Sigmoid colon (tissue), 7 donors: ENCODE measurements around the gene NR1H3. TPM values are rescaled to one million over a fixed set of nuclear protein-coding genes. Genes with fewer than 3 reads are reported as not detected.

Source experiments
- DNase-seq: peaks from one replicate; pipeline ENCODE4 v3.0.0-alpha.2; 2019
- H3K27ac ChIP-seq, 4 donors: fragments of 200-600 bp; sonication (generic); one replicate each; pipeline ENCODE4 v1.5.1; 2016 to 2019; ENCODE audit warnings: mild to moderate bottlenecking in 1 of 4
- H3K27me3 ChIP-seq, 3 donors: fragments of 200-600 bp; sonication (generic); one replicate each; pipeline ENCODE4 v1.5.1; 2019; ENCODE audit warnings: mild to moderate bottlenecking in 1 of 3
- H3K36me3 ChIP-seq, 4 donors: fragments of 200-600 bp; sonication (generic); one replicate each; pipeline ENCODE4 v1.5.1; 2016 to 2019
- H3K4me1 ChIP-seq, 4 donors: fragments of 200-600 bp; sonication (generic); one replicate each; pipeline ENCODE4 v1.5.1; 2017 to 2019
- H3K4me3 ChIP-seq, 4 donors: fragments of 200-600 bp; sonication (generic); one replicate each; pipeline ENCODE4 v1.5.1; 2017 to 2019; ENCODE audit warnings: mild to moderate bottlenecking in 2 of 4, moderate library complexity in 1 of 4
- H3K9me3 ChIP-seq, 4 donors: fragments of 200-600 bp in 3 of 4; sonication (generic) in 3 of 4; one replicate each; pipeline versions ENCODE4 v1.5.1 to v1.6.1; 2013 to 2019
- EP300 ChIP-seq, 4 donors: sonication (generic); formaldehyde crosslinking; IDR thresholded peaks; one replicate each; pipeline ENCODE4 v1.6.1; 2017; ENCODE audit warnings: antibody characterized with exemption in 4 of 4
- POLR2A ChIP-seq, 2 donors: fragments of 450-650 bp; IDR thresholded peaks; one replicate each; pipeline ENCODE4 v1.6.1; 2016; ENCODE audit warnings: antibody characterized with exemption in 2 of 2, mild to moderate bottlenecking in 2 of 2, moderate library complexity in 2 of 2
- POLR2AphosphoS5 ChIP-seq, 4 donors: sonication (generic); formaldehyde crosslinking; IDR thresholded peaks; one replicate each; pipeline ENCODE4 v1.6.1; 2017; ENCODE audit warnings: antibody characterized with exemption in 4 of 4
- WGBS, 2 donors: extraction: QIAGEN DNeasy Blood & Tissue Kit; methylation state at CpG; one replicate each; pipeline ENCODE4 v1.1.7; 2013; 5-methylcytosine and 5-hydroxymethylcytosine counted together
- intact Hi-C: fragments of 100-400 bp; cut with DNase I; formaldehyde crosslinking; loops from one replicate; pipeline ENCODE4 v1.15.1; 2023
- polyA plus RNA-seq, 3 donors: library from polyadenylated mRNA; stranded (reverse); fragments of 200-250 nt; gene quantifications; one replicate each; pipeline ENCODE4 v1.2.3, GENCODE V29; 2013
- total RNA-seq, 4 donors: library from RNA; depleted of rRNA; stranded (reverse); fragments of >200 nt; gene quantifications; one replicate each; pipeline ENCODE4 v1.1.0, GENCODE V29; 2016
- TF ChIP-seq, protein P1 (sequence below), 4 experiments: fragments of 450-650 bp in 3 of 4; fragments of 200-600 bp in 1 of 4; IDR thresholded peaks; one replicate each; pipeline ENCODE4 v1.5.1; 2016 to 2019; ENCODE audit warnings: antibody characterized with exemption in 4 of 4, mild to moderate bottlenecking in 3 of 4, moderate library complexity in 2 of 4
- donor health status: healthy with polysubstance abuse.
- donor health status: Bipolar disorder and iron deficiency.
- donor health status: healthy.

NR1H3 gene
- total and polyA plus RNA-seq, 7 donors, result 30.3 to 90.1 (median 54.5) TPM

DNA sequence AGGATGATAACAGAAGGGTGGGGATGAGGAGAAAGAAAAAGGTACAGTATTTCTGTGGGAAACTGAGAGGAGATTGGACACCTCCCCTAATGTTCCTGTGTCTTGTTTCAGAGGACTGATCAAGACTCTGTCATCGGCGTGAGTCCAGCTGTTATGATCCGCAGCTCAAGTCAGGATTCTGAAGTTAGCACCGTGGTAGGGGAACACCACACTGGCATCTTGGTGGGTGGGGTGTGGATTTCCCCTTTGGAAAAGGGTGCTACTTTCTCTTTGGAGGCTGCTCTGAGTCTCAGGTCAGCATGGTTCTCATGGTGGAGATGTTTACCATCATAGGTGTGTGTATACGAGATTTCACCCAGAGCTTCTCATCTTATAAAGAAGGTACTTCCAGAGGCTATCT, 37.6 kb downstream of the NR1H3 start:
- no peak overlapping the region for H3K4me3 ChIP-seq
- peaks cover 50 to 98% (median 72%) of the 10 kb centered on the region in 4 donors for H3K36me3 ChIP-seq
- peaks cover 0 to 13% (median 8%) of the 10 kb centered on the region in 4 donors for H3K9me3 ChIP-seq
- 89 to 96% methylated on average over 5 of the region's 5 CpGs for WGBS, 2 donors
- no peak for TF ChIP-seq POLR2A (IDR thresholded peaks at IDR 0.05)
- intact Hi-C loops, result no loop called here
- H3K27ac ChIP-seq, result no peak overlapping the region
- no peak for DNase-seq
- H3K4me1 ChIP-seq, result peaks cover 0 to 6% (median 0%) of the 10 kb centered on the region in 4 donors
- no peaks in the 10 kb centered on the region for H3K27me3 ChIP-seq

DNA sequence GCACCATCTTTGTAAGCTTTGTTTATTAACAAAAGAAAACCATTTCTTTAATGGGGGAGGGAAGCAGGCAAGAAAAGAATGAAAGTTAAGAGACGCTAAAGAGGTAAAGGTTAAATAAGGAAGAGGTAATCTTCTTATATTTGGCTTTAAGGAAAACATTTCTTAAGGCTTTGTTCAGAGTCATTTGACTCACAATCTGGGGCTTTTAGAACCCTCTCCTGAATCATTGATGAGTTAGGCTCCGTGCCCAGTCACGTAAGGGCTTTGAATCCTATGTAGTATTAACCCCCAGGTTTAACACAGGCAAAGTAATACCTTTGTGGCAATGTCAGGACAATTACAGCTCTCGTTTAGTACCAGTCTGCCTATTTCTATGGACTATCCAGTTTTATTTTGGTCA, 38.2 kb downstream of the NR1H3 start:
- intact Hi-C loops, result no loop called here
- 92 to 93% methylated on average over 4 of the region's 4 CpGs for WGBS, 2 donors
- no peak overlapping the region for H3K4me3 ChIP-seq
- no peak overlapping the region for H3K27ac ChIP-seq
- peaks cover 0 to 13% (median 8%) of the 10 kb centered on the region in 4 donors for H3K9me3 ChIP-seq
- no peaks in the 10 kb centered on the region for H3K27me3 ChIP-seq
- TF ChIP-seq, protein P1, sequence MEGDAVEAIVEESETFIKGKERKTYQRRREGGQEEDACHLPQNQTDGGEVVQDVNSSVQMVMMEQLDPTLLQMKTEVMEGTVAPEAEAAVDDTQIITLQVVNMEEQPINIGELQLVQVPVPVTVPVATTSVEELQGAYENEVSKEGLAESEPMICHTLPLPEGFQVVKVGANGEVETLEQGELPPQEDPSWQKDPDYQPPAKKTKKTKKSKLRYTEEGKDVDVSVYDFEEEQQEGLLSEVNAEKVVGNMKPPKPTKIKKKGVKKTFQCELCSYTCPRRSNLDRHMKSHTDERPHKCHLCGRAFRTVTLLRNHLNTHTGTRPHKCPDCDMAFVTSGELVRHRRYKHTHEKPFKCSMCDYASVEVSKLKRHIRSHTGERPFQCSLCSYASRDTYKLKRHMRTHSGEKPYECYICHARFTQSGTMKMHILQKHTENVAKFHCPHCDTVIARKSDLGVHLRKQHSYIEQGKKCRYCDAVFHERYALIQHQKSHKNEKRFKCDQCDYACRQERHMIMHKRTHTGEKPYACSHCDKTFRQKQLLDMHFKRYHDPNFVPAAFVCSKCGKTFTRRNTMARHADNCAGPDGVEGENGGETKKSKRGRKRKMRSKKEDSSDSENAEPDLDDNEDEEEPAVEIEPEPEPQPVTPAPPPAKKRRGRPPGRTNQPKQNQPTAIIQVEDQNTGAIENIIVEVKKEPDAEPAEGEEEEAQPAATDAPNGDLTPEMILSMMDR (IDR thresholded peaks at IDR 0.05), result no peak
- TF ChIP-seq POLR2A (IDR thresholded peaks at IDR 0.05) (no peak), EP300 (IDR thresholded peaks at IDR 0.05) (no peak), POLR2AphosphoS5 (IDR thresholded peaks at IDR 0.05) (no peak)
- DNase-seq, result no peak
- H3K36me3 ChIP-seq, result peaks cover 50 to 98% (median 70%) of the 10 kb centered on the region in 4 donors
- H3K4me1 ChIP-seq, result peaks cover 0 to under 1% (median 0%) of the 10 kb centered on the region in 4 donors

DNA sequence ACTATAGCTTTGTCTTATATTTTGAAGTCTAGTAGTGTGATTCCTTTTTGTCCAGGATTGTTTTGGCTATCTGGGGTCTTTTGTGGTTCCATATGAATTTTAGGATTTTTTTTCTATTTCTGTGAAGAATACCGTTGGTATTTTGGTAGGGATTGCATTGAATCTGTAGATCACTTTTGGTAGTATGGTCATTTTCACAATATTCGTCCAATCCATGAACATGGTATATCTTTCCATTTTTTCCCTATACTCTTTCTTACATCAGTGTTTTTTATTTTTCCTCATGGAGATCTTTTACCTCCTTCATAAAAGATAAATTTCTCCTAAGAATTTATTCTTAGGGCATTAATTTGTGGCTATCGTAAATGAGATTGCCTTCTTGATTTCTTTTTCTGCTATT, 41.3 kb downstream of the NR1H3 start:
- Histone ChIP-seq H3K9me3 (peaks cover 0 to 17% (median 8%) of the 10 kb centered on the region in 4 donors), H3K4me1 (no peaks in the 10 kb centered on the region), H3K36me3 (peaks cover 24 to 98% (median 72%) of the 10 kb centered on the region in 4 donors), H3K27ac (no peak overlapping the region), H3K4me3 (no peak overlapping the region), H3K27me3 (no peaks in the 10 kb centered on the region)
- WGBS, 2 donors, result 97 to 98% methylated on average over 3 of the region's 3 CpGs
- no peak for TF ChIP-seq EP300 (IDR thresholded peaks at IDR 0.05)
- TF ChIP-seq, protein P1 (IDR thresholded peaks at IDR 0.05), result no peak
- TF ChIP-seq POLR2A (IDR thresholded peaks at IDR 0.05), result no peak
- no peak for TF ChIP-seq POLR2AphosphoS5 (IDR thresholded peaks at IDR 0.05)
- no peak for DNase-seq
- intact Hi-C loops, result no loop called here

DNA sequence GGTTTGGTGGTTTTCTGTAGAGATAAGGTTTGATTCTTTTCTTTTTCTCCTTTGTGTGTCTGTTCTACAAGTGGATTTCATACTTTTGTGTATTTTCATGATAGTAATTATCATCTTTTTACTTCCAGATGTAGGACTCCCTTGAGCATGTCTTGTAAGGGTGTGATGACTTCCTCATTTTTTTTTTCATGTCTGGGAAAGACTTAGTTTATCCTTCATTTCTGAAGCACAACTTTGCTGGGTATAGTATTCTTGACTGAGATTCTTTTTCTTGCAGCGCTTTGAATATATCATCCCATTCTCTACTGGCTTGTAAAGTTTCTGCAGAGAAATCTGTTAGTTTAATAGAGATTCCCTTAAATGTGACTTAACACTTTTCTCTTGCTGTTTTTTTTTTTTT, 45.1 kb downstream of the NR1H3 start:
- intact Hi-C loops, result no loop called here
- DNase-seq, result no peak
- H3K4me1 ChIP-seq, result no peaks in the 10 kb centered on the region
- peaks cover 0 to 17% (median 8%) of the 10 kb centered on the region in 4 donors for H3K9me3 ChIP-seq
- WGBS, 2 donors, result 96 to 100% methylated on average over 1 of the region's 1 CpG
- H3K36me3 ChIP-seq, result peaks cover 21 to 100% (median 74%) of the 10 kb centered on the region in 4 donors
- TF ChIP-seq, protein P1 (IDR thresholded peaks at IDR 0.05), result no peak
- TF ChIP-seq POLR2A (IDR thresholded peaks at IDR 0.05), result no peak
- no peak for TF ChIP-seq EP300 (IDR thresholded peaks at IDR 0.05)
- TF ChIP-seq POLR2AphosphoS5 (IDR thresholded peaks at IDR 0.05), result no peak
- no peak overlapping the region for H3K4me3 ChIP-seq
- no peaks in the 10 kb centered on the region for H3K27me3 ChIP-seq
- H3K27ac ChIP-seq, result no peak overlapping the region

DNA sequence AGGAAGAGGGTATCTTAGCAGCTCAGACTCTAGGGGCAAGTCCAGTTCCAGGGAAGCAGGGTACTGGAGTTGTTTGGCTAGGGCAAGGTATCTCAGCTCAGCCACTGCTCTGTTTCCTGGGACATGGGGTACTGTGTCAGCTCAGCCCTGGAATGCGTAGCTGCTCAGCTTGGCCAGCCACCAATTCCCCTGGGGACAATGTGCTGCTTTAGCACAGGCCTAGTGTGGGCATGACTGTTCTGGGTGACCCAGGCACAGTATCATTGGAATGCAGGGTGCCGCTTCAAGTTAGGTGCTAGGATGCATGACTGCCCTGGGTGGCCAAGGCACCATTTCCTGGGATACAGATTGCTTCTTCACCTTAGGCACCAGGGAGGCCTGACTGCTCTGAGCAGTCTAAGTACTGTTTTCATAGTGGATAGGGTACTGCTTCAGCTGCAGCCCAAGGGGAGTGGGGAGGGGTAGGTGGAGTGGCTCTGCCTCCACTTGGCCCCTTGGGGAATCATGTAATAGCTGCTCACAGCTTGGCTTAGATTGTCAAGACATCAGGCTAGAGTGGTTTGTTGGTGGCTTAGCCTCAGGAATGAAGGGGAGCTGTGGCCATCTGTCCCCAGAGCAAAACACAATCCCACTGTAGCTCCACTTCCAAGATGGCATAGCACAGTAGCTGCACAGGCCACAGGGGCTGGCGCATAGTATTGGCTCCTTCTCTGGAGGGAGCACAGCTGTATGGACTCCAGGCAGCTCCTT, 48.1 kb downstream of the NR1H3 start:
- no peak overlapping the region for H3K4me3 ChIP-seq
- TF ChIP-seq POLR2AphosphoS5 (IDR thresholded peaks at IDR 0.05), result no peak
- TF ChIP-seq, protein P1 (IDR thresholded peaks at IDR 0.05), result no peak
- TF ChIP-seq EP300 (IDR thresholded peaks at IDR 0.05), result no peak
- no peak for TF ChIP-seq POLR2A (IDR thresholded peaks at IDR 0.05)
- H3K9me3 ChIP-seq, result peaks cover 0 to 3% (median 0%) of the 10 kb centered on the region in 4 donors
- intact Hi-C loops, result no loop called here
- no peaks in the 10 kb centered on the region for H3K27me3 ChIP-seq
- H3K27ac ChIP-seq, result peak overlapping the region in 1 of 4 donors; percentile 31
- DNase-seq, result no peak
- no peaks in the 10 kb centered on the region for H3K4me1 ChIP-seq
- 91 to 97% methylated on average over 3 of the region's 3 CpGs for WGBS, 2 donors
- peaks cover 26 to 100% (median 73%) of the 10 kb centered on the region in 4 donors for H3K36me3 ChIP-seq
